K562 (cell line): ENCODE data around the gene MRPL40. TPM values are rescaled to one million over a fixed set of nuclear protein-coding genes. Genes with fewer than 3 reads are reported as not detected.

Experiments
- ASH1L ChIP-seq: fragments of 450-650 bp; IDR thresholded peaks from 2 replicates; pipeline ENCODE4 v1.6.1; 2018; ENCODE audit warnings: borderline replicate concordance, mild to moderate bottlenecking, low read depth; ENCODE audit not compliant: partially characterized antibody
- BHLHE40 ChIP-seq: IDR thresholded peaks from 2 replicates; pipeline ENCODE4 v1.6.1; 2011; ENCODE audit warnings: low read length, improper control_type of control experiment
- CCNT2 ChIP-seq: IDR thresholded peaks from 2 replicates; pipeline ENCODE4 v1.6.1; 2011; ENCODE audit warnings: borderline replicate concordance, low read depth, mild to moderate bottlenecking, moderate library complexity, mixed read lengths, low read length; ENCODE audit not compliant: insufficient read length; ENCODE audit errors: extremely low read depth
- FOSL1 ChIP-seq: fragments of 200-800 bp; sonication (Bioruptor generic); conservative IDR thresholded peaks from 2 replicates; pipeline ENCODE4 v1.6.1; 2016; ENCODE audit warnings: missing genetic modification characterization, missing compliant biosample characterization
- HCFC1 ChIP-seq: IDR thresholded peaks from 2 replicates; pipeline ENCODE4 v1.6.1; 2012; ENCODE audit warnings: low read depth, low read length, improper control_type of control experiment
- HNRNPK ChIP-seq: fragments of 200-400 bp; formaldehyde crosslinking; IDR thresholded peaks from one replicate; pipeline ENCODE4 v1.6.1; 2018; ENCODE audit warnings: mild to moderate bottlenecking, low read depth, low read length; ENCODE audit not compliant: poor library complexity, severe bottlenecking
- LEF1 ChIP-seq: fragments of 450-650 bp; IDR thresholded peaks from 2 replicates; pipeline ENCODE4 v1.6.1; 2016; ENCODE audit warnings: mild to moderate bottlenecking
- MEIS2 ChIP-seq: fragments of 450-650 bp; IDR thresholded peaks from 2 replicates; pipeline ENCODE4 v1.6.1; 2014; ENCODE audit warnings: mild to moderate bottlenecking; ENCODE audit not compliant: partially characterized antibody
- NRF1 ChIP-seq, 2 experiments: fragments of 450-650 bp; IDR thresholded peaks in 1 of 2; conservative IDR thresholded peaks in 1 of 2; 2 replicates each; pipeline ENCODE4 v1.6.1; 2014; ENCODE audit warnings: mild to moderate bottlenecking in 2 of 2
- PHF8 ChIP-seq: fragments of 200-600 bp; sonication (generic); IDR thresholded peaks from 2 replicates; pipeline ENCODE4 v1.6.1; 2012; ENCODE audit warnings: mixed run types, mild to moderate bottlenecking, inconsistent platforms, low read length, moderate library complexity, borderline replicate concordance
- POLR2A ChIP-seq: fragments of 450-650 bp; conservative IDR thresholded peaks from 2 replicates; pipeline ENCODE4 v1.6.1; 2016
- RBM34 ChIP-seq: fragments of 200-400 bp; formaldehyde crosslinking; IDR thresholded peaks from 2 replicates; pipeline ENCODE4 v1.6.1; 2018; ENCODE audit warnings: low read length, borderline replicate concordance; ENCODE audit not compliant: insufficient read depth
- RCOR1 ChIP-seq, 2 experiments: IDR thresholded peaks; 2 replicates each; pipeline ENCODE4 v1.6.1; 2012; ENCODE audit warnings: low read depth in 2 of 2, low read length in 2 of 2, borderline replicate concordance in 1 of 2, improper control_type of control experiment in 1 of 2
- SAFB ChIP-seq: fragments of 200-400 bp; formaldehyde crosslinking; IDR thresholded peaks from 2 replicates; pipeline ENCODE4 v1.6.1; 2017; ENCODE audit warnings: low read depth, low read length, borderline replicate concordance
- SIRT6 ChIP-seq: IDR thresholded peaks from one replicate; pipeline ENCODE4 v1.6.1; 2012; ENCODE audit warnings: low read depth, mild to moderate bottlenecking, control low read depth, inconsistent platforms, low read length, moderate library complexity
- SRSF7 ChIP-seq: fragments of 200-400 bp; formaldehyde crosslinking; optimal IDR thresholded peaks from 2 replicates; pipeline ENCODE3; 2017; ENCODE audit warnings: mild to moderate bottlenecking, low read depth, low read length
- TAF15 ChIP-seq: fragments of 200-400 bp; formaldehyde crosslinking; IDR thresholded peaks from 2 replicates; pipeline ENCODE4 v1.6.1; 2017; ENCODE audit warnings: mild to moderate bottlenecking, low read depth, low read length, moderate library complexity
- ZBTB11 ChIP-seq, 3 experiments: fragments of 200-800 bp in 1 of 3; fragments of 250-450 bp in 1 of 3; fragments of 450-650 bp in 1 of 3; sonication (Bioruptor Pico) in 1 of 3; sonication (Bioruptor generic) in 1 of 3; formaldehyde crosslinking in 1 of 3; IDR thresholded peaks; 2 replicates each; pipeline versions ENCODE4 v1.6.1 to v1.8.0; 2016 to 2022; ENCODE audit warnings: mild to moderate bottlenecking in 2 of 3, missing genetic modification characterization in 2 of 3, missing compliant biosample characterization in 1 of 3, moderate library complexity in 1 of 3
- polyA plus RNA-seq, 8 experiments: library from polyadenylated mRNA; depleted of rRNA in 4 of 8; stranded (reverse) in 5 of 8; unstranded in 3 of 8; fragments of >200 nt; fragmentation: Nextera tagmentation in 2 of 8; fragmentation: Illumina TruSeq in 1 of 8; extraction: Ambion mirVana in 2 of 8; extraction: Trizol in 1 of 8; gene quantifications; 2 replicates each; pipeline versions ENCODE4 v1.2.1 to v1.2.3, GENCODE V29; 2011 to 2014; ENCODE audit warnings: inconsistent platforms in 1 of 8, missing spikeins in 1 of 8
- total RNA-seq, 7 experiments: library from RNA; depleted of rRNA in 6 of 7; stranded (reverse); fragments of >200 nt in 6 of 7; fragmentation: Illumina TruSeq in 2 of 7; extraction: Trizol in 2 of 7; gene quantifications; 2 replicates each; pipeline versions ENCODE4 v1.2.1 to v1.2.3, GENCODE V29; 2011 to 2021; ENCODE audit warnings: low replicate concordance in 1 of 7
- TF ChIP-seq, protein P1 (sequence below): IDR thresholded peaks from 3 replicates; pipeline ENCODE4 v1.6.1; 2011; ENCODE audit warnings: borderline replicate concordance, mild to moderate bottlenecking, moderate library complexity; ENCODE audit not compliant: insufficient read length; ENCODE audit errors: extremely low read depth

The MRPL40 gene
- total and polyA plus RNA-seq, 9 of the 15 experiments (the other 6 are each of a cell fraction or from before 2014, with no cell fraction given), result 132 to 652 (median 208) TPM

DNA sequence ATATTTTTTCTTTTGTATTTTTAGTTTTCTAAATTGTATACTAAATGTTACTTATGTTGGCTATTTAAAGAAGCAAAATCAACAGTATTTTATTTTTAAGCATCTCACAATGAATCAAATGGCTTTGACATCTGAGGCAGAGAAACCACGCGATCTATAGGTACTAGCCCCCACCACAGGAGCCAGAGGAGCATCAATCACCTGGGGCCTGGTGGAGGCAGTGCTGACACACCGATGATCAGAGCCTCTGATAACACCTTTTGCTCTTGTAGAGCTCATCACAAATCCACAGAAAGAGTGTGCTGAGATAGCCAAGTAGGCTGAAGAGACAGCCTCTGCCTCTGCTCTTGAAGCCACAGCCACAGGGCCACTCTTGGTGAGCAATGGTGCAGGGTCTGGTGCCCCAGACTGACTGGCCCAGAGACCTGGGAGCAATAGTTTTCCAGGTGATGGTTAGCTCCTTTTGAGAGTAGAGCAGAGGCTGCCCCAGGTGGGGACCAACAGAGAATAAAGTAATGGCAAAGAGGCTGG lies 26.0 kb upstream of the MRPL40 start (continued):
- TF ChIP-seq RBM34 (no peak), CCNT2 (no peak), SRSF7 (no peak), NRF1 (conservative IDR thresholded peaks at IDR 0.05 in 1 of 2, IDR thresholded peaks at IDR 0.05 in 1 of 2) (no peak), POLR2A (no peak), PHF8 (0 out of 2 replicates have a peak, but pooled peaks have one; percentile 3), TAF15 (no peak), ASH1L (no peak), ZBTB11 (CRISPR knock-in tag; IDR thresholded peaks at IDR 0.05) (no peak), FOSL1 (tag) (no peak), SAFB (no peak), MEIS2 (peak; percentile 93), BHLHE40 (peak; percentile 57), RCOR1 (IDR thresholded peaks at IDR 0.05; ENCODE audit: borderline replicate concordance in 1 of 2, low read depth in 2 of 2, low read length in 2 of 2) (peak in 1 of 2 experiments; percentile 81; a peak in 2 of 4 replicates), LEF1 (no peak), SIRT6 (no peak), HNRNPK (no peak), HCFC1 (no peak; the same call in 1 of the 2 replicates)
- TF ChIP-seq, protein P1, sequence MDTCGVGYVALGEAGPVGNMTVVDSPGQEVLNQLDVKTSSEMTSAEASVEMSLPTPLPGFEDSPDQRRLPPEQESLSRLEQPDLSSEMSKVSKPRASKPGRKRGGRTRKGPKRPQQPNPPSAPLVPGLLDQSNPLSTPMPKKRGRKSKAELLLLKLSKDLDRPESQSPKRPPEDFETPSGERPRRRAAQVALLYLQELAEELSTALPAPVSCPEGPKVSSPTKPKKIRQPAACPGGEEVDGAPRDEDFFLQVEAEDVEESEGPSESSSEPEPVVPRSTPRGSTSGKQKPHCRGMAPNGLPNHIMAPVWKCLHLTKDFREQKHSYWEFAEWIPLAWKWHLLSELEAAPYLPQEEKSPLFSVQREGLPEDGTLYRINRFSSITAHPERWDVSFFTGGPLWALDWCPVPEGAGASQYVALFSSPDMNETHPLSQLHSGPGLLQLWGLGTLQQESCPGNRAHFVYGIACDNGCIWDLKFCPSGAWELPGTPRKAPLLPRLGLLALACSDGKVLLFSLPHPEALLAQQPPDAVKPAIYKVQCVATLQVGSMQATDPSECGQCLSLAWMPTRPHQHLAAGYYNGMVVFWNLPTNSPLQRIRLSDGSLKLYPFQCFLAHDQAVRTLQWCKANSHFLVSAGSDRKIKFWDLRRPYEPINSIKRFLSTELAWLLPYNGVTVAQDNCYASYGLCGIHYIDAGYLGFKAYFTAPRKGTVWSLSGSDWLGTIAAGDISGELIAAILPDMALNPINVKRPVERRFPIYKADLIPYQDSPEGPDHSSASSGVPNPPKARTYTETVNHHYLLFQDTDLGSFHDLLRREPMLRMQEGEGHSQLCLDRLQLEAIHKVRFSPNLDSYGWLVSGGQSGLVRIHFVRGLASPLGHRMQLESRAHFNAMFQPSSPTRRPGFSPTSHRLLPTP, result no peak
